NB4 (cell line): ENCODE measurements around the gene PRKCE.

ENCODE experiments used
- POLR2A ChIP-seq: IDR thresholded peaks from 2 replicates; pipeline ENCODE4 v1.6.1; 2011; ENCODE audit warnings: mild to moderate bottlenecking; ENCODE audit not compliant: insufficient read length; ENCODE audit errors: extremely low read depth
- TF ChIP-seq, protein P1 (sequence below): IDR thresholded peaks from one replicate; pipeline ENCODE4 v1.5.1; 2012; ENCODE audit warnings: low read depth, low read length

DNA sequence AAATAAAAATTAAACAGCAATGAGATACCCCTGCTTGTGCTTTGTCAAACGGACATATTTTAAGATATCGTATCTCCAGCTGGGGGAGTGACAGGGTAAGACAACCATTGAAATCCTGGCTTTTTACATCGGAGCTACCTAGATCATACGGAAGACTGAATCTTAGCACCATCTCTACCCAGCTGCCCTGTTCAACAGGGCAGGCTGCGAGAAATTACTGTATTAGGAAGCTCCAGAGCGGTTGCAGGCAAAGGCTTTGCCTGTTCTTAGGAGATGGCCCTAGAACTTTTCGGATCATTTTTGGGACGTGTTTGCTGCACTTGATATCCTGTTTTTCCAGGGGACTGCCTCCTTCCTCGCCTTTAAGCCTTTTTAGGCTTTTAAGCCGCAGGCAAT lies 2.0 kb upstream of the PRKCE start:
- no peak for TF ChIP-seq POLR2A
- TF ChIP-seq, protein P1, sequence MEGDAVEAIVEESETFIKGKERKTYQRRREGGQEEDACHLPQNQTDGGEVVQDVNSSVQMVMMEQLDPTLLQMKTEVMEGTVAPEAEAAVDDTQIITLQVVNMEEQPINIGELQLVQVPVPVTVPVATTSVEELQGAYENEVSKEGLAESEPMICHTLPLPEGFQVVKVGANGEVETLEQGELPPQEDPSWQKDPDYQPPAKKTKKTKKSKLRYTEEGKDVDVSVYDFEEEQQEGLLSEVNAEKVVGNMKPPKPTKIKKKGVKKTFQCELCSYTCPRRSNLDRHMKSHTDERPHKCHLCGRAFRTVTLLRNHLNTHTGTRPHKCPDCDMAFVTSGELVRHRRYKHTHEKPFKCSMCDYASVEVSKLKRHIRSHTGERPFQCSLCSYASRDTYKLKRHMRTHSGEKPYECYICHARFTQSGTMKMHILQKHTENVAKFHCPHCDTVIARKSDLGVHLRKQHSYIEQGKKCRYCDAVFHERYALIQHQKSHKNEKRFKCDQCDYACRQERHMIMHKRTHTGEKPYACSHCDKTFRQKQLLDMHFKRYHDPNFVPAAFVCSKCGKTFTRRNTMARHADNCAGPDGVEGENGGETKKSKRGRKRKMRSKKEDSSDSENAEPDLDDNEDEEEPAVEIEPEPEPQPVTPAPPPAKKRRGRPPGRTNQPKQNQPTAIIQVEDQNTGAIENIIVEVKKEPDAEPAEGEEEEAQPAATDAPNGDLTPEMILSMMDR = no peak
